Neuronal stem cell (in vitro differentiated cells): ENCODE data around the gene RNF157.
A peak's percentile ranks its signal among the peaks of the same experiment; 100 is the strongest.

Source experiments
- DNase-seq: peaks from one replicate; pipeline ENCODE4 v3.0.0-alpha.2; 2013; ENCODE audit warnings: low spot score
- H2AFZ ChIP-seq: one replicate; pipeline ENCODE4 v1.6.1; 2013; ENCODE audit warnings: mild to moderate bottlenecking, low read length, inconsistent platforms
- H2AK5ac ChIP-seq: 2 replicates; pipeline ENCODE4 v1.6.1; 2013; ENCODE audit warnings: low read depth, mild to moderate bottlenecking, inconsistent platforms, low read length, moderate library complexity, mixed read lengths
- H2BK120ac ChIP-seq: 2 replicates; pipeline ENCODE4 v1.6.1; 2013; ENCODE audit warnings: low read depth, mild to moderate bottlenecking, inconsistent platforms, low read length, moderate library complexity, mixed read lengths
- H2BK12ac ChIP-seq: one replicate; pipeline ENCODE4 v1.6.1; 2013; ENCODE audit warnings: low read length, inconsistent platforms
- H2BK15ac ChIP-seq: 2 replicates; pipeline ENCODE4 v1.6.1; 2013; ENCODE audit warnings: mild to moderate bottlenecking, low read length, inconsistent platforms, mixed read lengths
- H2BK5ac ChIP-seq: one replicate; pipeline ENCODE4 v1.6.1; 2013; ENCODE audit warnings: inconsistent platforms, mild to moderate bottlenecking, low read length, moderate library complexity
- H3K14ac ChIP-seq: one replicate; pipeline ENCODE4 v1.6.1; 2013; ENCODE audit warnings: low read length, inconsistent platforms
- H3K18ac ChIP-seq: 2 replicates; pipeline ENCODE4 v1.6.1; 2013; ENCODE audit warnings: low read length, inconsistent platforms
- H3K23ac ChIP-seq: 2 replicates; pipeline ENCODE4 v1.6.1; 2013; ENCODE audit warnings: low read depth, mild to moderate bottlenecking, mixed read lengths, low read length, inconsistent platforms; ENCODE audit not compliant: poor library complexity
- H3K27ac ChIP-seq: replicated peaks from 3 replicates; pipeline ENCODE4 v1.5.1; 2013; ENCODE audit warnings: low read length, inconsistent platforms
- H3K27me3 ChIP-seq, 3 experiments: 2 replicates each; pipeline ENCODE4 v1.6.1; 2013; ENCODE audit warnings: low read length in 3 of 3, mild to moderate bottlenecking in 2 of 3, inconsistent platforms in 1 of 3, low read depth in 1 of 3, mixed read lengths in 1 of 3, moderate library complexity in 1 of 3; ENCODE audit not compliant: control insufficient read depth in 3 of 3, insufficient read depth in 3 of 3
- H3K36me3 ChIP-seq, 2 donors: replicated peaks in 1 of 2; 2 replicates each; pipeline ENCODE4 v1.6.1; 2013; ENCODE audit warnings: low read length in 2 of 2; ENCODE audit not compliant: control insufficient read depth in 2 of 2, insufficient read depth in 2 of 2
- H3K4ac ChIP-seq: 2 replicates; pipeline ENCODE4 v1.6.1; 2013; ENCODE audit warnings: inconsistent platforms, mild to moderate bottlenecking, low read length, moderate library complexity
- H3K4me1 ChIP-seq, 2 donors: 1 replicate in 1 of 2; 2 replicates in 1 of 2; pipeline ENCODE4 v1.6.1; 2013; ENCODE audit warnings: low read length in 2 of 2, low read depth in 1 of 2; ENCODE audit not compliant: control insufficient read depth in 2 of 2, insufficient read depth in 1 of 2
- H3K4me2 ChIP-seq: one replicate; pipeline ENCODE4 v1.6.1; 2013; ENCODE audit warnings: mild to moderate bottlenecking, low read length, inconsistent platforms; ENCODE audit not compliant: insufficient read depth, poor library complexity, severe bottlenecking
- H3K4me3 ChIP-seq, 2 donors: 2 replicates each; pipeline ENCODE4 v1.5.1; 2013; ENCODE audit warnings: low read length in 2 of 2, mild to moderate bottlenecking in 2 of 2, inconsistent platforms in 1 of 2, moderate library complexity in 1 of 2
- H3K79me1 ChIP-seq: one replicate; pipeline ENCODE4 v1.6.1; 2013; ENCODE audit warnings: low read depth, mild to moderate bottlenecking, inconsistent platforms, low read length, moderate library complexity
- H3K9ac ChIP-seq: one replicate; pipeline ENCODE4 v1.6.1; 2013; ENCODE audit warnings: mild to moderate bottlenecking, low read depth, low read length, inconsistent platforms; ENCODE audit not compliant: poor library complexity
- H3K9me3 ChIP-seq, 2 donors: replicated peaks in 1 of 2; 2 replicates each; pipeline versions ENCODE3 to v1.6.1; 2013; ENCODE audit warnings: low read length in 2 of 2, mild to moderate bottlenecking in 2 of 2, inconsistent platforms in 1 of 2, low read depth in 1 of 2, mixed read lengths in 1 of 2, moderate library complexity in 1 of 2; ENCODE audit not compliant: control insufficient read depth in 2 of 2, insufficient read depth in 1 of 2
- H4K8ac ChIP-seq: one replicate; pipeline ENCODE4 v1.6.1; 2013; ENCODE audit warnings: low read depth, mild to moderate bottlenecking, inconsistent platforms, low read length, moderate library complexity
- H4K91ac ChIP-seq: one replicate; pipeline ENCODE4 v1.6.1; 2013; ENCODE audit warnings: low read length, low read depth, mild to moderate bottlenecking, inconsistent platforms; ENCODE audit not compliant: poor library complexity
- WGBS, 2 donors: extraction: QIAGEN DNeasy Blood & Tissue Kit; methylation state at CpG; one replicate each; pipeline ENCODE4 v1.1.7; 2013; ENCODE audit warnings: missing lambda C conversion rate in 2 of 2, mixed read lengths in 1 of 2; ENCODE audit not compliant: insufficient read length in 2 of 2, insufficient replicate concordance in 1 of 2; ENCODE audit errors: extremely low coverage in 2 of 2; 5-methylcytosine and 5-hydroxymethylcytosine counted together

RNF157 gene

DNA sequence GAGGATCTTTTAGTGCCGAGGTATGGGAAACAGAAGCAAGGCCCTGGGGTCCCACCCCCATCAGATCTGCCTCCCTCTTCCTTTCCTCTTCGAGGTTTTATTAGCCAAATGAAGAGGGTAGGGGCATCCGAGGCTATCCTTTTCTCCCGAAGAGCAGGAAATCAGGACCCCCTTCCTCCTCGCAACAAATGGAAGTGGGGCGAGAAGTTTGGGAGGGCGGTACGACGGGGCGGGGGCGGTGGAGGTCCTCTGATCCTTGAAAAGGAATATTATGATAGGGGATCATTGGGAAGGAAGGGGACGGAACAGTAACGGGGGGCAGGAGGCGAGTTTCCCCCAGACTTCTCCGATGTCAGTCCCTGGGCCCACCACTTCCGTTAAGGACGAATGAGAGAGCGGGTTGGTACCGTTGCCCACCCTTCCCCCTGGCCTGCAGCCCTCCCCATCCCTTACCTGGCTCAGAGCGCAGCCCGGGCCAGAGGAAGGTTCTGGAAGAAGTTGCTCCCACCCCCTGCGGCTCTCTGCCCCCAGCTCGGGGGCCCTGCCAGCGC lies 99.6 kb downstream of the RNF157 start:
- H2BK120ac ChIP-seq: no peak overlapping the region
- peak overlapping the region; percentile 60 for H2AK5ac ChIP-seq
- DNase-seq: no peak
- WGBS, 2 donors: no CpG with 5 or more reads among the region's 24 CpGs
- peak overlapping the region; percentile 39 for H3K23ac ChIP-seq
- no peak overlapping the region for H4K91ac ChIP-seq
- H3K4me2 ChIP-seq: peak overlapping the region; percentile 100
- H4K8ac ChIP-seq: no peak overlapping the region
- H3K9me3 ChIP-seq: peaks cover 0 to 5% of the 10 kb centered on the region in 2 donors
- H3K27me3 ChIP-seq: peaks cover 0 to 53% (median 20%) of the 10 kb centered on the region in 3 experiments
- H3K14ac ChIP-seq: no peak overlapping the region
- peaks cover 44 to 69% of the 10 kb centered on the region in 2 donors for H3K4me1 ChIP-seq
- H2BK5ac ChIP-seq: no peak overlapping the region
- H2BK12ac ChIP-seq: no peak overlapping the region
- peak overlapping the region; percentile 87 for H2AFZ ChIP-seq
- no peak overlapping the region for H2BK15ac ChIP-seq
- H3K9ac ChIP-seq: peak overlapping the region; percentile 86
- H3K36me3 ChIP-seq: peaks cover 2 to 16% of the 10 kb centered on the region in 2 donors
- no peak overlapping the region for H3K27ac ChIP-seq
- peak overlapping the region; percentile 17 to 52 for H3K4me3 ChIP-seq
- H3K79me1 ChIP-seq: peaks cover 3% of the 10 kb centered on the region
- peak overlapping the region; percentile 86 for H3K18ac ChIP-seq
- no peak overlapping the region for H3K4ac ChIP-seq

DNA sequence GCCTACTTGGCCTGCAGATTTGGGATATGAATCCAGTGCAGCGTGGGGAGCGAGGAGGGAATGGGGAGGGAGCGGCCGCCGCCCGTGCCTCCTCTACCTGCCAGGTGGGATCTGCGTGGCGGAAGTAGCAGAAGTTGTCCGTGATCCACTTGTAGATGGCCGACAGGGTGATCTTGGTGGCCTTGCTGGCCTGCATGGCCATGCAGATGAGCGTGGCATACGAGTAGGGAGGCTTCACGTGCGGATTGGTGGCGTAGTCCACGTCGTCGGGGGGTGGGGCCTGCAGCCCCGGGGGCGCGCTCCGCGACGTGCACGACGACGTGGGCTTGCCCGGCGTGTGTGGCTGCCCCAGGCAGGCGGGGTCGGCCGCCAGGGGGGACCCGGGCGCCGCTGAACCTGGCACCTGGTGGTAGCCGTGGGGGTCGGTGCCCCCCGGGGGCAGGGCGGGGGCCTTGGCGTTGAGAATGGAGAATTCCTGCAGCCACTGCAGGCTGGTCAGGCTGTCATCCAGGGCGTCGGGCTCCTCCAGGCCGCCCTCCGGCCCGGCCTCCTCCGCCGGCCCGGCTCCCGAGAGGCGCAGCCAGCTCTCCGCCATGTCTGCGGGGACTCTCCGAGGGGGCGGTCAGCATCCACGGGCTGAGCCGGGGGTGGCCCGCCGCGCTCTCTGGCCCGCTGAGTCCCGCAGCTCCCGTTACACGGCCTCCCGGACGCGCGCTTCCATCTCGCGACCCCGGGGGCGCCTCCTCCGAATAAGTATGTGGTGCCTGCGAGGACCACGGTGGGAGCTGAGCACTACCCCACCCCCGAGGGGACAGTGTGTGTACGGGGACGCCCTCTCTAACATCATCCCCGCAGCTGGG lies 100.3 kb downstream of the RNF157 start:
- Histone ChIP-seq H4K8ac (peak overlapping the region; percentile 7), H3K14ac (no peak overlapping the region), H2BK12ac (peak overlapping the region; percentile 87), H2BK15ac (peak overlapping the region; percentile 79), H4K91ac (no peak overlapping the region), H3K4me1 (peaks cover 51 to 75% of the 10 kb centered on the region in 2 donors), H2BK120ac (peak overlapping the region; percentile 1), H3K4ac (no peak overlapping the region), H3K27ac (no peak overlapping the region), H3K36me3 (peaks cover 2 to 9% of the 10 kb centered on the region in 2 donors), H3K9ac (peak overlapping the region; percentile 86), H3K18ac (peak overlapping the region; percentile 86), H2AK5ac (peak overlapping the region; percentile 60), H3K4me3 (peak overlapping the region; percentile 52 to 63), H3K4me2 (peak overlapping the region; percentile 100), H3K23ac (peak overlapping the region; percentile 99), H2BK5ac (peak overlapping the region; percentile 1), H3K79me1 (peaks cover 3% of the 10 kb centered on the region), H3K9me3 (peaks cover 0 to 5% of the 10 kb centered on the region in 2 donors), H2AFZ (no peak overlapping the region), H3K27me3 (peaks cover 0 to 60% (median 20%) of the 10 kb centered on the region in 3 experiments)
- DNase-seq: no peak
- WGBS, 2 donors: no CpG with 5 or more reads among the region's 78 CpGs

DNA sequence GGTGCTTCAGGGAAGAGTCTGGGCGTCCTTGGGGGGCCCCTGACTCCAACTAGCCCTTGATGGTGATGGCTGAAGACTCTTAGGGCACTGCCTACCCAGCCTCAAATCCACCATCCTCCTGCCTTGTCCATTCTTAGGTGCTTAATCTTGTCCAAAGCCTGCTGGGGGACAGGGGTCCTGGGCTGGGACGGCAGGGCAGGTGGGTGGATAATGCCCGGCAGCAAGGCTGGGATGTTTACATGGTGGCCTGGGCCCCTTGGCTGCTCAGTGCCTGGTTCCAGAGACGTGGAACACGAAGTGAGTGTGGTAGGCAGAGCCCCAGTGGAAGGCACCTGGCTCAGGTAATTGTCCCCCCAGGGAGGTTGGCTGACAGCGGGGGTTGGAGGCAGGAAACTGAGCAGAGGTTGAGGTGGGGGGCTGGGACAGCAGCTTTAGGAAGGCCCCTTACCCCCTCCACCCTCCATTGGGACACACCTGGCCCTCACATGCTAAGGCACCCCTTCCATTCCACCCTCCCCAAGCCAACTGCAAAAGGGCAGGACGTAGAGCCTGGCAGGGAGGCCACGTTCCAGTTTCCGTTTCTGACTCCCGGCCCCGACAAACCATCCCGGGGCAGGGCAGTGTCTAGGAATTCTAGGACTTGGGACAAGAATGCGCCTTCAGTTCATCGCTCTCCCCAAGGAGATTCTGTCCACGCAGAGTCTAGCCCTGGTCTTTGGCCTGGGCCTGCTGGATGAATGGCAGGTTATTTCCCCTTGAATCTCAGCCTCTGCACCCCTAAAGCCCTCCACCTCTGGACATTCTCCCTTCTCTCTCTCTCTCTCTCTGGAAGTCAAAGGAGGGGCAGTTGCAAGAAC lies 101.2 kb downstream of the RNF157 start:
- no CpG with 5 or more reads among the region's 15 CpGs for WGBS, 2 donors
- H3K79me1 ChIP-seq: peaks cover 3% of the 10 kb centered on the region
- no peak overlapping the region for H3K4ac ChIP-seq
- H3K4me1 ChIP-seq: peaks cover 53 to 78% of the 10 kb centered on the region in 2 donors
- peak overlapping the region; percentile 79 for H2BK15ac ChIP-seq
- peak overlapping the region in 1 of 2 donors; percentile 44 for H3K4me3 ChIP-seq
- peak overlapping the region; percentile 40 for H2AK5ac ChIP-seq
- no peak overlapping the region for H3K27ac ChIP-seq
- peak overlapping the region; percentile 78 for H2AFZ ChIP-seq
- H2BK12ac ChIP-seq: peak overlapping the region; percentile 87
- peaks cover 0 to 5% of the 10 kb centered on the region in 2 donors for H3K9me3 ChIP-seq
- no peak overlapping the region for H4K91ac ChIP-seq
- peaks cover 0 to 64% (median 20%) of the 10 kb centered on the region in 3 experiments for H3K27me3 ChIP-seq
- peak overlapping the region; percentile 1 for H2BK120ac ChIP-seq
- peak overlapping the region; percentile 9 for H3K9ac ChIP-seq
- peak overlapping the region; percentile 86 for H3K18ac ChIP-seq
- H3K23ac ChIP-seq: peak overlapping the region; percentile 99
- H3K36me3 ChIP-seq: peaks cover 0 to 3% of the 10 kb centered on the region in 2 donors
- peak overlapping the region; percentile 7 for H4K8ac ChIP-seq
- H3K14ac ChIP-seq: no peak overlapping the region
- H2BK5ac ChIP-seq: peak overlapping the region; percentile 1
- peak overlapping the region; percentile 59 for H3K4me2 ChIP-seq
- DNase-seq: no peak
